IMR-90 (cell line): ENCODE data around the gene PLEKHG2. TPM values are rescaled to one million over a fixed set of nuclear protein-coding genes. Genes with fewer than 3 reads are reported as not detected.

ENCODE experiments used
- ATAC-seq: fragments of 200-7000 bp; cut with Tn5 transposase; 2 replicates; pipeline ENCODE4 v1.9.1; 2020; ENCODE audit warnings: low read depth, mild to moderate bottlenecking, moderate library complexity
- BruUV-seq: library from RNA; stranded (reverse); fragments of 400-500 nt; replicated peaks from 2 replicates; lab custom pipeline; 2021; lab: Mats Ljungman, UMichigan
- CTCF ChIA-PET: fragments of 300-600 bp; formaldehyde crosslinking; extraction: SDS; loops from one replicate; lab custom pipeline; 2021; ENCODE audit warnings: antibody characterized with exemption; lab: Yijun Ruan, JAX
- POLR2A ChIA-PET: fragments of 300-600 bp; sonication (Branson Sonifier 250); formaldehyde crosslinking; loops from one replicate; lab custom pipeline; 2022; ENCODE audit warnings: antibody characterized with exemption; ENCODE audit not compliant: unreplicated experiment; lab: Charles Lee
- DNase-seq: peaks from one replicate; pipeline ENCODE4 v3.0.0; 2013
- H2AFZ ChIP-seq: replicated peaks from 2 replicates; pipeline ENCODE3; 2013; ENCODE audit warnings: low read length, mild to moderate bottlenecking; ENCODE audit not compliant: poor library complexity
- H2AK5ac ChIP-seq: 2 replicates; pipeline ENCODE4 v1.6.1; 2013; ENCODE audit warnings: low read depth, low read length, inconsistent platforms
- H2AK9ac ChIP-seq: replicated peaks from 2 replicates; pipeline ENCODE3; 2013; ENCODE audit warnings: mild to moderate bottlenecking, low read depth, low read length, moderate library complexity; ENCODE audit not compliant: poor library complexity
- H2BK120ac ChIP-seq: 2 replicates; pipeline ENCODE4 v1.6.1; 2013; ENCODE audit warnings: low read depth, low read length, inconsistent platforms
- H2BK15ac ChIP-seq: 3 replicates; pipeline ENCODE4 v1.6.1; 2013; ENCODE audit warnings: low read depth, low read length, inconsistent platforms
- H2BK20ac ChIP-seq: 2 replicates; pipeline ENCODE4 v1.6.1; 2013; ENCODE audit warnings: low read depth, mild to moderate bottlenecking, inconsistent platforms, low read length, moderate library complexity
- H2BK5ac ChIP-seq: 2 replicates; pipeline ENCODE4 v1.6.1; 2013; ENCODE audit warnings: mild to moderate bottlenecking, low read depth, low read length, inconsistent platforms; ENCODE audit not compliant: poor library complexity, severe bottlenecking
- H3K14ac ChIP-seq: replicated peaks from 2 replicates; pipeline ENCODE4 v1.6.1; 2013; ENCODE audit warnings: low read depth, low read length, inconsistent platforms
- H3K18ac ChIP-seq: 2 replicates; pipeline ENCODE4 v1.6.1; 2013; ENCODE audit warnings: low read depth, low read length, control low read depth
- H3K23ac ChIP-seq: 2 replicates; pipeline ENCODE4 v1.6.1; 2013; ENCODE audit warnings: low read depth, low read length, inconsistent platforms
- H3K27ac ChIP-seq: 2 replicates; pipeline ENCODE4 v1.5.1; 2013; ENCODE audit warnings: mild to moderate bottlenecking, control low read depth, low read length; ENCODE audit not compliant: insufficient read depth
- H3K27me3 ChIP-seq: 2 replicates; pipeline ENCODE4 v1.6.1; 2013; ENCODE audit warnings: low read length; ENCODE audit not compliant: control insufficient read depth, insufficient read depth
- H3K36me3 ChIP-seq: 2 replicates; pipeline ENCODE4 v1.6.1; 2013; ENCODE audit warnings: low read length, mixed read lengths; ENCODE audit not compliant: control insufficient read depth, insufficient read depth
- H3K4ac ChIP-seq: 2 replicates; pipeline ENCODE4 v1.6.1; 2013; ENCODE audit warnings: low read depth, low read length, inconsistent platforms
- H3K4me1 ChIP-seq: 2 replicates; pipeline ENCODE4 v1.6.1; 2013; ENCODE audit warnings: low read length, mixed read lengths; ENCODE audit not compliant: control insufficient read depth, insufficient read depth
- H3K4me2 ChIP-seq: 2 replicates; pipeline ENCODE4 v1.6.1; 2013; ENCODE audit warnings: low read depth, mild to moderate bottlenecking, control low read depth, low read length, moderate library complexity
- H3K4me3 ChIP-seq: 2 replicates; pipeline ENCODE4 v1.5.1; 2013; ENCODE audit warnings: low read depth, mild to moderate bottlenecking, control low read depth, low read length, moderate library complexity; ENCODE audit not compliant: insufficient read depth
- H3K56ac ChIP-seq: 2 replicates; pipeline ENCODE4 v1.6.1; 2013; ENCODE audit warnings: low read length, inconsistent platforms; ENCODE audit not compliant: insufficient read depth; ENCODE audit errors: extremely low read depth
- H3K79me1 ChIP-seq, 2 experiments: 2 replicates each; pipeline ENCODE4 v1.6.1; 2013; ENCODE audit warnings: low read length in 2 of 2, inconsistent platforms in 1 of 2, low read depth in 1 of 2
- H3K9ac ChIP-seq: 2 replicates; pipeline ENCODE4 v1.6.1; 2013; ENCODE audit warnings: low read depth, low read length, control low read depth
- H3K9me1 ChIP-seq: 2 replicates; pipeline ENCODE4 v1.6.1; 2013; ENCODE audit warnings: low read length, inconsistent platforms; ENCODE audit not compliant: insufficient read depth
- H3K9me3 ChIP-seq: 2 replicates; pipeline ENCODE4 v1.6.1; 2013; ENCODE audit warnings: low read length; ENCODE audit not compliant: control insufficient read depth, insufficient read depth
- H4K20me1 ChIP-seq: 2 replicates; pipeline ENCODE4 v1.6.1; 2013; ENCODE audit warnings: low read length, inconsistent platforms; ENCODE audit not compliant: insufficient read depth
- H4K5ac ChIP-seq: 2 replicates; pipeline ENCODE4 v1.6.1; 2013; ENCODE audit warnings: mild to moderate bottlenecking, low read depth, low read length, control low read depth
- H4K8ac ChIP-seq, 2 experiments: 2 replicates each; pipeline ENCODE4 v1.6.1; 2013; ENCODE audit warnings: low read depth in 2 of 2, low read length in 2 of 2, control low read depth in 1 of 2, inconsistent platforms in 1 of 2
- H4K91ac ChIP-seq: 2 replicates; pipeline ENCODE4 v1.6.1; 2013; ENCODE audit warnings: low read depth, low read length, inconsistent platforms; ENCODE audit not compliant: insufficient read depth
- CEBPB ChIP-seq: IDR thresholded peaks from 2 replicates; pipeline ENCODE4 v1.6.1; 2012; ENCODE audit warnings: low read depth, low read length, improper control_type of control experiment
- CHD1 ChIP-seq: IDR thresholded peaks from 2 replicates; pipeline ENCODE4 v1.6.1; 2012; ENCODE audit warnings: low read depth, low read length, improper control_type of control experiment
- MAZ ChIP-seq: IDR thresholded peaks from 2 replicates; pipeline ENCODE4 v1.6.1; 2012; ENCODE audit warnings: low read depth, mild to moderate bottlenecking, low read length, improper control_type of control experiment, moderate library complexity, borderline replicate concordance
- MXI1 ChIP-seq: IDR thresholded peaks from 2 replicates; pipeline ENCODE4 v1.6.1; 2012; ENCODE audit warnings: low read depth, mild to moderate bottlenecking, low read length, moderate library complexity, borderline replicate concordance
- SMC3 ChIP-seq: fragments of 150-350 bp; IDR thresholded peaks from 2 replicates; pipeline ENCODE4 v1.6.1; 2016; ENCODE audit warnings: low read depth, mild to moderate bottlenecking, antibody characterized with exemption, low read length, moderate library complexity
- WGBS, 2 experiments: methylation state at CpG; one replicate each; pipeline versions ENCODE4 v1.1.5 to v1.1.7; 2013; ENCODE audit warnings: missing lambda C conversion rate in 2 of 2; ENCODE audit not compliant: insufficient read length in 1 of 2; ENCODE audit errors: extremely low coverage in 2 of 2; 5-methylcytosine and 5-hydroxymethylcytosine counted together
- dilution Hi-C: fragments of 300-500 bp; cut with HindIII; formaldehyde crosslinking; loops from one replicate; pipeline ENCODE4 v1.14.3; 2018; ENCODE audit warnings: low sequenced_read_pairs; ENCODE audit not compliant: unreplicated experiment
- in situ Hi-C: fragments of 300-500 bp; cut with MboI; formaldehyde crosslinking; loops from 3 replicates; pipeline ENCODE4 v1.14.3; 2019; ENCODE audit warnings: low sequenced_read_pairs, inconsistent platforms, mixed read lengths
- intact Hi-C: fragments of 100-400 bp; cut with micrococcal nuclease; formaldehyde crosslinking; loops from 2 replicates; pipeline ENCODE4 v1.10.0; 2022
- polyA plus RNA-seq, 3 experiments: library from polyadenylated mRNA; depleted of rRNA; stranded (reverse); fragments of >200 nt; gene quantifications; 2 replicates each; pipeline ENCODE4 v1.2.3, GENCODE V29; 2012; ENCODE audit warnings: low replicate concordance in 1 of 3
- total RNA-seq: library from RNA; depleted of rRNA; stranded (reverse); fragments of >200 nt; gene quantifications from 2 replicates; pipeline ENCODE4 v1.2.3, GENCODE V29; 2012

PLEKHG2 gene
- total and polyA plus RNA-seq, 2 of the 4 experiments (the other 2 are of a cell fraction): 6.5 to 28.3 TPM

- peaks cover under 1 to 33% of the 10 kb centered on the region in 2 experiments; a peak in 3 of 4 replicates for H3K79me1 ChIP-seq
- H2AFZ ChIP-seq: peak overlapping the region; percentile 34
- H4K8ac ChIP-seq: peak overlapping the region in 1 of 2 experiments; percentile 3; a peak in 2 of 4 replicates
- H4K5ac ChIP-seq: no peak overlapping the region
- peak overlapping the region; percentile 48 for H2BK5ac ChIP-seq
- H3K4me2 ChIP-seq: peak overlapping the region; percentile 92
- no peaks in the 10 kb centered on the region for H3K9me3 ChIP-seq
- no TSS peak for BruUV-seq
- H3K4me3 ChIP-seq: peak overlapping the region; percentile 68
- peak overlapping the region; percentile 93 for H3K9ac ChIP-seq
- H3K4ac ChIP-seq: peak overlapping the region; percentile 38; the same call in 1 of the 2 replicates
- dilution Hi-C loops (no loop called here), in situ Hi-C loops (no loop called here), intact Hi-C loops (no loop called here)
- ChIA-PET CTCF (interaction anchor here (0.6 to 1.1 kb wide), 2 partner anchors 10 to 121 kb away, joined by 3 to 5 read pairs; no protein-coding TSS in a partner anchor), POLR2A (interaction anchor here (1.9 kb wide), 1 partner anchor 28 kb away, joined by 4 read pairs; the partner anchor contains the start of gene RPS16)
- H4K20me1 ChIP-seq: peaks cover 27% of the 10 kb centered on the region
- ATAC-seq (no peak), DNase-seq (no peak)
- H3K18ac ChIP-seq: no peak overlapping the region
- 53% methylated on average over 37 of the region's 40 CpGs; no CpG with 5 or more reads in 1 of the 2 experiments for WGBS, 2 experiments
- no peaks in the 10 kb centered on the region for H3K27me3 ChIP-seq
- no peak overlapping the region for H2BK20ac ChIP-seq
- no peaks in the 10 kb centered on the region for H3K9me1 ChIP-seq
- no peak overlapping the region for H2BK15ac ChIP-seq
- peak overlapping the region; percentile 92 for H3K27ac ChIP-seq
- H2AK9ac ChIP-seq: peak overlapping the region; percentile 91
- TF ChIP-seq SMC3 (0 out of 2 replicates have a peak, but pooled peaks have one; percentile 2), CHD1 (peak; percentile 87), MAZ (peak; percentile 30; the same call in 1 of the 2 replicates), CEBPB (no peak), MXI1 (no peak)
- peaks cover 23% of the 10 kb centered on the region for H3K4me1 ChIP-seq
- no peak overlapping the region for H2BK120ac ChIP-seq
- H4K91ac ChIP-seq: no peak overlapping the region
- peaks cover 15% of the 10 kb centered on the region for H3K36me3 ChIP-seq
- peak overlapping the region; percentile 98 for H3K14ac ChIP-seq
- H3K23ac ChIP-seq: peak overlapping the region; percentile 36; the same call in 1 of the 2 replicates
- H3K56ac ChIP-seq: peak overlapping the region; percentile 47
- peak overlapping the region; percentile 12; the same call in 1 of the 2 replicates for H2AK5ac ChIP-seq
These were observed 4.6 kb upstream of the PLEKHG2 start for GRCh38 chr19:39407660-39408391.
